Ovary (tissue), 9 donors: Measurements from ENCODE around the gene GALNTL6. TPM values are rescaled to one million over a fixed set of nuclear protein-coding genes. Genes with fewer than 3 reads are reported as not detected.

ENCODE experiments used
- DNase-seq, 5 donors: peaks; one replicate each; pipeline ENCODE4 v3.0.0-alpha.2; 2019 to 2020
- H3K27ac ChIP-seq, 2 donors: fragments of 200-600 bp; one replicate each; pipeline versions ENCODE4 v1.5.1 to v1.8.0; 2019 to 2022
- H3K27me3 ChIP-seq: fragments of 200-600 bp; one replicate; pipeline ENCODE4 v1.8.0; 2022
- H3K36me3 ChIP-seq: fragments of 200-600 bp; sonication (generic); one replicate; pipeline ENCODE4 v1.5.1; 2019
- H3K4me1 ChIP-seq: one replicate; pipeline ENCODE4 v1.8.1; 2013; ENCODE audit warnings: mild to moderate bottlenecking, moderate library complexity; ENCODE audit not compliant: insufficient read depth
- H3K4me3 ChIP-seq: fragments of 200-600 bp; sonication (generic); one replicate; pipeline ENCODE4 v1.5.1; 2017
- H3K9me3 ChIP-seq, 2 donors: fragments of 200-600 bp in 1 of 2; sonication (generic) in 1 of 2; one replicate each; pipeline versions ENCODE4 v1.5.1 to v1.8.1; 2013 to 2019; ENCODE audit warnings: mild to moderate bottlenecking in 1 of 2, moderate library complexity in 1 of 2
- EP300 ChIP-seq: sonication (generic); formaldehyde crosslinking; IDR thresholded peaks from one replicate; pipeline ENCODE4 v1.6.1; 2017; ENCODE audit warnings: antibody characterized with exemption
- POLR2A ChIP-seq: fragments of 450-650 bp; IDR thresholded peaks from one replicate; pipeline ENCODE4 v1.6.1; 2017; ENCODE audit warnings: antibody characterized with exemption, mild to moderate bottlenecking, moderate library complexity
- WGBS, 3 donors: extraction: QIAGEN DNeasy Blood & Tissue Kit in 1 of 3; methylation state at CpG; one replicate each; pipeline versions ENCODE4 v1.1.5 to v1.1.7; 2013 to 2017; 5-methylcytosine and 5-hydroxymethylcytosine counted together
- intact Hi-C, 4 donors: fragments of 100-400 bp; cut with DNase I; formaldehyde crosslinking; loops; one replicate each; pipeline versions ENCODE4 v1.11.0 to v1.15.1; 2022 to 2023
- polyA plus RNA-seq, 2 donors: library from polyadenylated mRNA; stranded (reverse); fragments of 200-250 nt in 1 of 2; fragments of 350-450 nt in 1 of 2; fragmentation: Illumina TruSeq in 1 of 2; extraction: RNeasy Lipid Tissue Mini Kit (QIAGEN cat#74804) in 1 of 2; gene quantifications; one replicate each; pipeline ENCODE4 v1.2.3, GENCODE V29; 2013 to 2014
- total RNA-seq, 7 donors: library from RNA; depleted of rRNA in 2 of 7; stranded (reverse); fragments of >200 nt in 2 of 7; fragmentation: NEBNext Ultra II Directional in 3 of 7; extraction: Animal tissue kit (Norgen Biotek cat#: 25700) in 3 of 7; gene quantifications; one replicate each; pipeline versions ENCODE4 v1.1.0 to v1.2.4, GENCODE V29; 2016 to 2023
- TF ChIP-seq, protein P1 (sequence below), 3 donors: fragments of 450-650 bp in 2 of 3; fragments of 200-600 bp in 1 of 3; IDR thresholded peaks; one replicate each; pipeline versions ENCODE4 v1.5.1 to v1.8.0; 2016 to 2022; ENCODE audit warnings: antibody characterized with exemption in 3 of 3, mild to moderate bottlenecking in 1 of 3
- donor health status: DM: no; HTN: no; CAD: no; lungs with moderate emphysema.
- donor health status: DM: no; HTN: no; CAD: no.
- donor health status: Bipolar disorder and iron deficiency.
- donor health status: DM: yes; HTN: yes; CAD: no.
- donor health status: DM: no; HTN: no; CAD: no.
- donor health status: DM: yes; HTN: yes; CAD: no.

GALNTL6 gene
- total and polyA plus RNA-seq, 9 donors = 0.11 to 1.8 TPM; not detected in 7

- Histone ChIP-seq H3K27me3 (no peaks in the 10 kb centered on the region), H3K4me3 (no peak overlapping the region), H3K36me3 (no peaks in the 10 kb centered on the region), H3K4me1 (no peaks in the 10 kb centered on the region), H3K27ac (no peak overlapping the region), H3K9me3 (no peaks in the 10 kb centered on the region)
- intact Hi-C loops = no loop called here
- TF ChIP-seq POLR2A = no peak
- WGBS, 3 donors = 94 to 97% (median 96%) methylated on average over 4 of the region's 4 CpGs
- DNase-seq = no peak
Measured at GRCh38 chr4:172554588-172554987, 741.4 kb downstream of the GALNTL6 start.

DNA sequence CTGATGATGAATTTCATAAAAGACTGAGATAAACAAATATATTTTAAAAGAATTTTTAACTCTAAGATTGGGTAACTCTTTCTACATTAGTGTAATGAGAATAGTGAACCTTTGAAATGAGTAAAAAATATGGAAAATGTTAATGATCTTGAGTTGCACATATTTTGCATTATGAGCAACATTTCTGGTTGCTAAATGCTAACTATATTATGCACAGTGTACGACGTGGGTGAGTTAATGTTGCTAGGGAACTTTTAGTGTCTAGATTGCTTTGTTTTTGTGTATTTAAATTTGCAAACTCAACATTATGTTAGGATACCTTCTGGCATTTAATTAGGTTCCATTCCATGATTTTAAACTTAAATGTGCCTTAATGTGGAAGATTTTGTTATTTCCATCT lies 742.5 kb downstream of the GALNTL6 start:
- DNase-seq = no peak
- TF ChIP-seq POLR2A = no peak
- H3K27me3 ChIP-seq = no peaks in the 10 kb centered on the region
- 66 to 76% (median 74%) methylated on average over 2 of the region's 2 CpGs for WGBS, 3 donors
- no peaks in the 10 kb centered on the region for H3K9me3 ChIP-seq
- intact Hi-C loops = no loop called here
- H3K27ac ChIP-seq = no peak overlapping the region
- H3K36me3 ChIP-seq = no peaks in the 10 kb centered on the region
- no peak overlapping the region for H3K4me3 ChIP-seq
- H3K4me1 ChIP-seq = no peaks in the 10 kb centered on the region

GRCh38 chr4:172573899-172574298 lies 760.7 kb downstream of the GALNTL6 start:
- WGBS, 3 donors = 65 to 71% (median 66%) methylated on average over 2 of the region's 2 CpGs
- no peak overlapping the region for H3K4me3 ChIP-seq
- no peaks in the 10 kb centered on the region for H3K36me3 ChIP-seq
- DNase-seq = no peak
- intact Hi-C loops = no loop called here
- TF ChIP-seq POLR2A (no peak), EP300 (no peak)
- TF ChIP-seq, protein P1, sequence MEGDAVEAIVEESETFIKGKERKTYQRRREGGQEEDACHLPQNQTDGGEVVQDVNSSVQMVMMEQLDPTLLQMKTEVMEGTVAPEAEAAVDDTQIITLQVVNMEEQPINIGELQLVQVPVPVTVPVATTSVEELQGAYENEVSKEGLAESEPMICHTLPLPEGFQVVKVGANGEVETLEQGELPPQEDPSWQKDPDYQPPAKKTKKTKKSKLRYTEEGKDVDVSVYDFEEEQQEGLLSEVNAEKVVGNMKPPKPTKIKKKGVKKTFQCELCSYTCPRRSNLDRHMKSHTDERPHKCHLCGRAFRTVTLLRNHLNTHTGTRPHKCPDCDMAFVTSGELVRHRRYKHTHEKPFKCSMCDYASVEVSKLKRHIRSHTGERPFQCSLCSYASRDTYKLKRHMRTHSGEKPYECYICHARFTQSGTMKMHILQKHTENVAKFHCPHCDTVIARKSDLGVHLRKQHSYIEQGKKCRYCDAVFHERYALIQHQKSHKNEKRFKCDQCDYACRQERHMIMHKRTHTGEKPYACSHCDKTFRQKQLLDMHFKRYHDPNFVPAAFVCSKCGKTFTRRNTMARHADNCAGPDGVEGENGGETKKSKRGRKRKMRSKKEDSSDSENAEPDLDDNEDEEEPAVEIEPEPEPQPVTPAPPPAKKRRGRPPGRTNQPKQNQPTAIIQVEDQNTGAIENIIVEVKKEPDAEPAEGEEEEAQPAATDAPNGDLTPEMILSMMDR (IDR thresholded peaks at IDR 0.05) = no peak
- no peaks in the 10 kb centered on the region for H3K4me1 ChIP-seq
- no peaks in the 10 kb centered on the region for H3K27me3 ChIP-seq
- H3K9me3 ChIP-seq = no peaks in the 10 kb centered on the region
- H3K27ac ChIP-seq = no peak overlapping the region

GRCh38 chr4:172578712-172579111 lies 765.5 kb downstream of the GALNTL6 start:
- Histone ChIP-seq H3K4me3 (no peak overlapping the region), H3K36me3 (no peaks in the 10 kb centered on the region), H3K27me3 (no peaks in the 10 kb centered on the region), H3K4me1 (no peaks in the 10 kb centered on the region), H3K9me3 (no peaks in the 10 kb centered on the region), H3K27ac (no peak overlapping the region)
- WGBS, 3 donors = 65 to 77% (median 67%) methylated on average over 3 of the region's 3 CpGs
- TF ChIP-seq EP300 (no peak), POLR2A (no peak)
- TF ChIP-seq, protein P1 (IDR thresholded peaks at IDR 0.05) = no peak
- intact Hi-C loops = no loop called here
- DNase-seq = no peak

DNA sequence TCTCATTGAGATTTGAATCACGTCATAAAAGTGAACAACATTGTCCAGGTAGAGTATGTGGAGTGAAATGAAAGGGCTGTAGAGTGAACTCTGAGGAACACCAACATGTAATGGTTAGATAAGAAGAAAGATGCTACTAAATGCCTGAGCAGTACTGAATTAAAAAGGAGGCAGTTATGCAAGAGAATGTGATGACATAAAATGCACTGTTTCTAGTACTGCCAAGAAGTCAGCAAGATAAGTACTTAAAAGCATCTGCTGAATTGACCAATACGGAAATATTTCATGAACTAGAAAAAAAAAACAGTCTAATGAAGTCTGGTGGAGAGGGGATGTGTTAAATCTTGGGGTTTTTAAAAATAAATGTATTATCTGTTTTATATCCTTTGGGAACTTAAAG lies 771.6 kb downstream of the GALNTL6 start:
- WGBS, 3 donors = 24 to 36% (median 31%) methylated on average over 2 of the region's 2 CpGs
- no peak for DNase-seq
- intact Hi-C loops = no loop called here
- H3K4me1 ChIP-seq = no peaks in the 10 kb centered on the region
- H3K27me3 ChIP-seq = no peaks in the 10 kb centered on the region
- H3K9me3 ChIP-seq = no peaks in the 10 kb centered on the region
- H3K36me3 ChIP-seq = no peaks in the 10 kb centered on the region
- TF ChIP-seq POLR2A (no peak), EP300 (no peak)
- TF ChIP-seq, protein P1 (IDR thresholded peaks at IDR 0.05) = no peak
- no peak overlapping the region for H3K4me3 ChIP-seq
- H3K27ac ChIP-seq = no peak overlapping the region

- H3K4me1 ChIP-seq = no peaks in the 10 kb centered on the region
- H3K27me3 ChIP-seq = no peaks in the 10 kb centered on the region
- H3K9me3 ChIP-seq = no peaks in the 10 kb centered on the region
- intact Hi-C loops = no loop called here
- no peak overlapping the region for H3K4me3 ChIP-seq
- WGBS, 3 donors = 43 to 52% (median 47%) methylated on average over 4 of the region's 4 CpGs
- H3K27ac ChIP-seq = no peak overlapping the region
- no peaks in the 10 kb centered on the region for H3K36me3 ChIP-seq
- DNase-seq = no peak
- TF ChIP-seq, protein P1 (IDR thresholded peaks at IDR 0.05) = no peak
- TF ChIP-seq EP300 = no peak
- no peak for TF ChIP-seq POLR2A
Measured at GRCh38 chr4:172596206-172596605, 783.0 kb downstream of the GALNTL6 start.
